Esophagus squamous epithelium (tissue), 5 donors: ENCODE measurements around the gene MTM1. TPM values are rescaled to one million over a fixed set of nuclear protein-coding genes. Genes with fewer than 3 reads are reported as not detected.

Experiments
- DNase-seq: peaks from one replicate; lab custom pipeline; 2025; lab: John Stamatoyannopoulos, UW
- H3K27ac ChIP-seq, 4 donors: fragments of 200-600 bp; sonication (generic); one replicate each; pipeline ENCODE4 v1.5.1; 2016 to 2019; ENCODE audit warnings: mild to moderate bottlenecking in 1 of 4
- H3K27me3 ChIP-seq, 4 donors: fragments of 200-600 bp; sonication (generic); 1 replicate in 3 of 4; 2 replicates in 1 of 4; pipeline versions ENCODE4 v1.5.1 to v1.6.0; 2017 to 2021; ENCODE audit warnings: antibody characterized with exemption in 1 of 4
- H3K36me3 ChIP-seq, 3 donors: fragments of 200-600 bp; sonication (generic); one replicate each; pipeline ENCODE4 v1.5.1; 2016 to 2019
- H3K4me1 ChIP-seq, 3 donors: fragments of 200-600 bp; sonication (generic); one replicate each; pipeline ENCODE4 v1.5.1; 2017 to 2019
- H3K4me3 ChIP-seq, 4 donors: fragments of 200-600 bp; sonication (generic); 1 replicate in 3 of 4; 2 replicates in 1 of 4; pipeline ENCODE4 v1.5.1; 2016 to 2019; ENCODE audit warnings: mild to moderate bottlenecking in 2 of 4, moderate library complexity in 1 of 4
- H3K9me3 ChIP-seq, 3 donors: fragments of 200-600 bp; sonication (generic); one replicate each; pipeline ENCODE4 v1.5.1; 2016 to 2019
- POLR2A ChIP-seq, 4 donors: fragments of 450-650 bp; IDR thresholded peaks; one replicate each; pipeline ENCODE4 v1.6.1; 2017; ENCODE audit warnings: antibody characterized with exemption in 4 of 4, mild to moderate bottlenecking in 4 of 4, moderate library complexity in 3 of 4
- WGBS, 2 donors: methylation state at CpG; one replicate each; pipeline ENCODE4 v1.1.5; 2018; 5-methylcytosine and 5-hydroxymethylcytosine counted together
- intact Hi-C: fragments of 100-400 bp; cut with DNase I; formaldehyde crosslinking; loops from one replicate; pipeline ENCODE4 v1.15.0; 2022
- total RNA-seq, 4 donors: library from RNA; depleted of rRNA; stranded (reverse); fragments of >200 nt; gene quantifications; one replicate each; pipeline ENCODE4 v1.1.0, GENCODE V29; 2016
- TF ChIP-seq, protein P1 (sequence below), 6 experiments: fragments of 450-650 bp in 4 of 6; fragments of 200-600 bp in 2 of 6; sonication (generic) in 2 of 6; IDR thresholded peaks; one replicate each; pipeline ENCODE4 v1.5.1; 2016 to 2019; ENCODE audit warnings: antibody characterized with exemption in 6 of 6, mild to moderate bottlenecking in 4 of 6, moderate library complexity in 4 of 6
- donor health status: DM: yes; HTN: yes; CAD: no.

Gene MTM1
- total RNA-seq, 4 donors from 2014 or later = 9.1 to 13.7 (median 11.4) TPM

DNA sequence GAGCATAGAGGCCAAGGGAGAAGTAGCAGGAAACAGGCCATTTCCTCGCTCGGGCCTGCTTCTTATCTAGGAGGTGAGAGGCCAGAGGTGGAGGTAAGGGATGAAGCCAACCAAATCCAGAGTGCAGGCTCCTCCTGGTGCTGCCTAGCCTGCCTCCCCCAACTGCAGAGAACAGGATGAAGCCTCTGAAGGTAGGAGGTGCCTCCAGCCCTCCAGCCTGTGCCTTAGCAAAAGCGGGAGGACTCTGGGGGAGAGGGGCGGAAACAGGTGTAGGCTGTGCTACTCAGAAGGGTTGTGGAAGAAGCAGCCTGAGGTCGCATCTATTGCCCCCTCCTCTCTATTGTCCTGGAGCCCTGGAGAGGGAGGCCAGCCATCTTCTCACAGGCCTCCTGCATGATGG lies 2.9 kb upstream of the MTM1 start:
- H3K9me3 ChIP-seq = no peaks in the 10 kb centered on the region
- no peak overlapping the region for H3K27ac ChIP-seq
- intact Hi-C loops = no loop called here
- no peaks in the 10 kb centered on the region for H3K36me3 ChIP-seq
- 86% methylated on average over 5 of the region's 5 CpGs; no CpG with 5 or more reads in 1 of the 2 donors for WGBS, 2 donors
- TF ChIP-seq POLR2A (IDR thresholded peaks at IDR 0.05) = no peak
- TF ChIP-seq, protein P1, sequence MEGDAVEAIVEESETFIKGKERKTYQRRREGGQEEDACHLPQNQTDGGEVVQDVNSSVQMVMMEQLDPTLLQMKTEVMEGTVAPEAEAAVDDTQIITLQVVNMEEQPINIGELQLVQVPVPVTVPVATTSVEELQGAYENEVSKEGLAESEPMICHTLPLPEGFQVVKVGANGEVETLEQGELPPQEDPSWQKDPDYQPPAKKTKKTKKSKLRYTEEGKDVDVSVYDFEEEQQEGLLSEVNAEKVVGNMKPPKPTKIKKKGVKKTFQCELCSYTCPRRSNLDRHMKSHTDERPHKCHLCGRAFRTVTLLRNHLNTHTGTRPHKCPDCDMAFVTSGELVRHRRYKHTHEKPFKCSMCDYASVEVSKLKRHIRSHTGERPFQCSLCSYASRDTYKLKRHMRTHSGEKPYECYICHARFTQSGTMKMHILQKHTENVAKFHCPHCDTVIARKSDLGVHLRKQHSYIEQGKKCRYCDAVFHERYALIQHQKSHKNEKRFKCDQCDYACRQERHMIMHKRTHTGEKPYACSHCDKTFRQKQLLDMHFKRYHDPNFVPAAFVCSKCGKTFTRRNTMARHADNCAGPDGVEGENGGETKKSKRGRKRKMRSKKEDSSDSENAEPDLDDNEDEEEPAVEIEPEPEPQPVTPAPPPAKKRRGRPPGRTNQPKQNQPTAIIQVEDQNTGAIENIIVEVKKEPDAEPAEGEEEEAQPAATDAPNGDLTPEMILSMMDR (IDR thresholded peaks at IDR 0.05) = no peak
- H3K4me3 ChIP-seq = no peak overlapping the region
- H3K4me1 ChIP-seq = peaks cover 0 to 14% (median 4%) of the 10 kb centered on the region in 3 donors
- DNase-seq = no peak
- H3K27me3 ChIP-seq = no peaks in the 10 kb centered on the region

DNA sequence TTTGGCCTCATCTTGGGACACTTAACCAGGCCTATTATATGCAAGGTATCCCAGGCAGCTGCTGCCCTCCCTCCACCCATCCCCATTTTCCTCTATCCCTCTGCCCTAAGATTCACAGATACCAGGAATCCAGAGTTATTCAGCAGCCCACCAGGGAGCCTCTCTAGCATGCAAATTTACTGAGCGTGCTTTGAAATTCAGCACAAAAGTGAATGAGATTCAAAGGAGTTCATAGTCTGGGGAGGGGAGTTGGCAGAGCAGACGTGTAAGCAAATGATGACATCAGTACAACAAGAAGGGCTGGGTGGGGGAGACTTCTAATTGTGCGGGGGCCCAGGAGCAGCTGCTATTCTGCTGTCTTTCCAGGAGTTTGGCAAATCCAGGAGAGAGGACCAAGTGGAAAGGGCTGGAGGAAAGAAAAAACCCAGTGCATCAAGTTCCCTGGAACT lies 1.7 kb upstream of the MTM1 start:
- Histone ChIP-seq H3K9me3 (no peaks in the 10 kb centered on the region), H3K4me1 (peaks cover 0 to 26% (median 10%) of the 10 kb centered on the region in 3 donors), H3K36me3 (no peaks in the 10 kb centered on the region), H3K27ac (no peak overlapping the region), H3K4me3 (no peak overlapping the region), H3K27me3 (no peaks in the 10 kb centered on the region)
- intact Hi-C loops = no loop called here
- DNase-seq = no peak
- TF ChIP-seq, protein P1 (IDR thresholded peaks at IDR 0.05) = no peak
- no peak for TF ChIP-seq POLR2A (IDR thresholded peaks at IDR 0.05)
- 73 to 79% methylated on average over 2 of the region's 3 CpGs for WGBS, 2 donors

DNA sequence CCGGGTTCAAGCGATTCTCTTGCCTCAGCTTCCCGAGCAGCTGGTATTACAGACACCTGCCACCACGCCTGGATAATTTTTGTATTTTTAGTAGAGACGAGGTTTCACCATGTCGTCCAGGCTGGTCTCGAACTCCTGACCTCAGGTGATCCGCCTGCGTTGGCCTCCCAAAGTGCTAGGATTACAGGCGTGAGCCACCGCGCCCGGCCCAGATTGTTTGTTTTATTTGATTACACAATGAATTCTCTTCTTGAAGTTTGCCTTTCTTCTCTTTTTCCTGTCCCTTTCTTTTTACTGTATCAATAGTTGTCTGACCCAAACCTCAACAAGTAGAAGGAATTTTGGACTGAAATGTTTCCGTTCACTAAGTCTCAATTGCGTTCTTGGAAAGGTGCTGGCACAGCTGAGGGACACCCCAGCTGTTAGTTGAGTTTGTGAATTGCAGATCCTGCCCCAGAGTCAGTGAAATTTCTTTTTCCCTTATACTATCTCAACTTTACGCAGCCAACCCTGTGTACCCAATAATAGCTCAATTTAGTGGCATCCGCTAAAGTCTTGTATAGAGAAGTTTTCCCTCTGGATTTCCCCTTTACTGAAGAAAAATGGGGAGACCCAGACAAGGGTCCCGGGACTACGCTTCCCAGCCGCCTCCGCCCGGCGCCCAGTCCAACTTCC lies 639 bp upstream of the MTM1 start:
- peak overlapping the region in 3 of 4 donors; percentile 70 to 77 (median 76) for H3K4me3 ChIP-seq
- H3K4me1 ChIP-seq = peaks cover 0 to 36% (median 19%) of the 10 kb centered on the region in 3 donors
- 57 to 58% methylated on average over 18 to 21 of the region's 23 CpGs for WGBS, 2 donors
- H3K36me3 ChIP-seq = no peaks in the 10 kb centered on the region
- DNase-seq = no peak
- intact Hi-C loops = no loop called here
- peak overlapping the region in 2 of 4 donors; percentile 32 to 61 for H3K27ac ChIP-seq
- no peaks in the 10 kb centered on the region for H3K9me3 ChIP-seq
- TF ChIP-seq POLR2A (IDR thresholded peaks at IDR 0.05) = no peak
- TF ChIP-seq, protein P1 (IDR thresholded peaks at IDR 0.05) = no peak
- H3K27me3 ChIP-seq = no peaks in the 10 kb centered on the region

DNA sequence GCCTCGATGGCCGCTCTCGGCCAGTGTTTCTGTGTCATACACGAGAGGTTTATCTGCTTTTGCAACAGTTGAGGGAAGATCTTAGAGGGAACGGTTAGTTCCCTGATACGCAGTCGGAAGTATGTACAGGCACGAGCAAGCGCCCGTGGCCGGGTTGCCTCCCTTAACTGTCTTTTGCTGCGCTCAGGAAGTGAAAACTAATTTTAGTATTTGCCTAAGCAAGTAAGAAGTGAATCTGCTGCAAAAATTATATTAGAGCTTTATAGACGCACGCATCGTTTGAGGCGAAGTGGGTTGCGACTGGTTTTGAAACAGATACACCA lies 695 bp downstream of the MTM1 start:
- Histone ChIP-seq H3K27ac (peak overlapping the region; percentile 91 to 94 (median 92)), H3K4me3 (peak overlapping the region; percentile 70 to 77 (median 76)), H3K9me3 (no peaks in the 10 kb centered on the region), H3K36me3 (no peaks in the 10 kb centered on the region), H3K4me1 (peaks cover 0 to 50% (median 26%) of the 10 kb centered on the region in 3 donors), H3K27me3 (no peaks in the 10 kb centered on the region)
- intact Hi-C loops = no loop called here
- peak in 1 of 4 donors; percentile 21 for TF ChIP-seq POLR2A (IDR thresholded peaks at IDR 0.05)
- TF ChIP-seq, protein P1 (IDR thresholded peaks at IDR 0.05) = no peak
- WGBS, 2 donors = 5 to 39% methylated on average over 11 to 15 of the region's 17 CpGs
- DNase-seq = no peak

DNA sequence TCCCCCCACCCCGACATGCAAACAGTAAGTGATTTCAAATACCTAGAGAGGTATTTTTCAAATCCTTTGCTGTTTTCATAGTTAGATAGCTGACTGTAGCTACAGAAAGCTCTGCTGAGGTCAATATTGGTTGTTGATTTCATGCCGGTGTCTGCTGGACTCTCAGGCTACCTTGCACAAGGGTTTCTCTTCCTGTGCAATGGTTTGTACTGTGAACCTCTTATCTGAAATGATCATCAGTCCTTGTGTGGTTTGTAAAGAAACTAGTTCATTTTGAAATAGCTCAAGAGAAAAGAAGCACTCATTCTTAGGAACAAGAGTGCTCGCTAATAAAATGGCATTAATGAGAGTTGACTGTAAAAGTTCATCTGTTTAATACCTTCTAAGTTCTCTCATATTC lies 2.1 kb downstream of the MTM1 start:
- no peaks in the 10 kb centered on the region for H3K9me3 ChIP-seq
- peak overlapping the region in 1 of 4 donors; percentile 77 for H3K4me3 ChIP-seq
- peaks cover 0 to 64% (median 27%) of the 10 kb centered on the region in 3 donors for H3K4me1 ChIP-seq
- no peaks in the 10 kb centered on the region for H3K36me3 ChIP-seq
- intact Hi-C loops = no loop called here
- H3K27ac ChIP-seq = peak overlapping the region in 1 of 4 donors; percentile 94
- TF ChIP-seq POLR2A (IDR thresholded peaks at IDR 0.05) = no peak
- TF ChIP-seq, protein P1 (IDR thresholded peaks at IDR 0.05) = no peak
- DNase-seq = no peak
- 60 to 68% methylated on average over 3 of the region's 3 CpGs for WGBS, 2 donors
- H3K27me3 ChIP-seq = no peaks in the 10 kb centered on the region
